ENCODE results near the gene SLC27A5.

- TF ChIP-seq CHD2 (IDR thresholded peaks at IDR 0.05; ENCODE audit: low read length, partially characterized antibody): no peak
- TF ChIP-seq MAZ (IDR thresholded peaks at IDR 0.05; ENCODE audit: borderline replicate concordance, low read depth, low read length): no peak
- TF ChIP-seq CTCF (IDR thresholded peaks at IDR 0.05): no peak
- no peak for TF ChIP-seq ELK1 (IDR thresholded peaks at IDR 0.05; ENCODE audit: low read depth, low read length)
- no peak for TF ChIP-seq ZFP36 (IDR thresholded peaks at IDR 0.05; ENCODE audit: borderline replicate concordance, partially characterized antibody)
These were observed 7.2 kb upstream of the SLC27A5 start for GRCh38 chr19:58519087-58519354.

All from A549 (cell line).